Stimulated activated CD4-positive, alpha-beta T cell treated with anti-CD3 and anti-CD28 coated beads, Interleukin-1b, Interleukin-23, amount 100 ng/mL, for 4 hours (primary cell): ENCODE measurements around the gene HNRNPA2B1.
"Not testable (repeated sequence)": the region's sequence is repeated elsewhere in the genome, so short reads cannot be mapped to it uniquely, and the experiment has no call there.

Source experiments
- DNase-seq, 2 donors: peaks; one replicate each; pipeline ENCODE4 v3.0.0-alpha.2; 2020; ENCODE audit warnings: low read depth in 2 of 2

The HNRNPA2B1 gene

GRCh38 chr7:26166684-26167266, 33.8 kb downstream of the HNRNPA2B1 start:
- DNase-seq: no peak

GRCh38 chr7:26165950-26166683, 34.4 kb downstream of the HNRNPA2B1 start:
- DNase-seq: no peak

- not testable (repeated sequence) for DNase-seq
Measured at GRCh38 chr7:26163804-26164203, 36.7 kb downstream of the HNRNPA2B1 start.

GRCh38 chr7:26162431-26162830, 38.1 kb downstream of the HNRNPA2B1 start:
- no peak for DNase-seq

- no peak for DNase-seq
Measured at GRCh38 chr7:26160896-26161295, 39.6 kb downstream of the HNRNPA2B1 start.

- no peak for DNase-seq
Measured at GRCh38 chr7:26159243-26159642, 41.3 kb downstream of the HNRNPA2B1 start.

GRCh38 chr7:26157520-26158105, 42.9 kb downstream of the HNRNPA2B1 start:
- DNase-seq: no peak

- DNase-seq: peak in 1 of 2 donors; percentile 53
Measured at GRCh38 chr7:26156451-26157420, 43.8 kb downstream of the HNRNPA2B1 start.

GRCh38 chr7:26155531-26156375, 44.8 kb downstream of the HNRNPA2B1 start:
- DNase-seq: no peak

- peak in 1 of 2 donors; percentile 9 for DNase-seq
Measured at GRCh38 chr7:26153823-26154783, 46.4 kb downstream of the HNRNPA2B1 start.

- DNase-seq: peak in 1 of 2 donors; percentile 15
Measured at GRCh38 chr7:26153241-26153822, 47.2 kb downstream of the HNRNPA2B1 start.

GRCh38 chr7:26152782-26153240, 47.7 kb downstream of the HNRNPA2B1 start:
- peak in 1 of 2 donors; percentile 37 for DNase-seq

GRCh38 chr7:26151953-26152781, 48.4 kb downstream of the HNRNPA2B1 start, which contains the start of gene NFE2L3:
TSS of gene NFE2L3 (plus strand) at chr7:26152198. CDS start at chr7:26152499, 301 bp downstream.
- peak; percentile 73 to 83 for DNase-seq

- DNase-seq: no peak
Measured at GRCh38 chr7:26151650-26151952, 48.9 kb downstream of the HNRNPA2B1 start.

- DNase-seq: no peak
Measured at GRCh38 chr7:26151096-26151495, 49.5 kb downstream of the HNRNPA2B1 start.

- DNase-seq: no peak
Measured at GRCh38 chr7:26149391-26149977, 51.1 kb downstream of the HNRNPA2B1 start.

GRCh38 chr7:26148307-26148700, 52.2 kb downstream of the HNRNPA2B1 start:
- not testable (repeated sequence) for DNase-seq
